HG03103 (cell line): Measurements from ENCODE around the gene KDM6A.
"Not testable (repeated sequence)": the region's sequence is repeated elsewhere in the genome, so short reads cannot be mapped to it uniquely, and the experiment has no call there.

Source experiments
- ATAC-seq: cut with Tn5 transposase; IDR thresholded peaks from one replicate; pipeline ENCODE4 v1.9.1; 2021; ENCODE audit warnings: low read depth; ENCODE audit not compliant: unreplicated experiment

The KDM6A gene

DNA sequence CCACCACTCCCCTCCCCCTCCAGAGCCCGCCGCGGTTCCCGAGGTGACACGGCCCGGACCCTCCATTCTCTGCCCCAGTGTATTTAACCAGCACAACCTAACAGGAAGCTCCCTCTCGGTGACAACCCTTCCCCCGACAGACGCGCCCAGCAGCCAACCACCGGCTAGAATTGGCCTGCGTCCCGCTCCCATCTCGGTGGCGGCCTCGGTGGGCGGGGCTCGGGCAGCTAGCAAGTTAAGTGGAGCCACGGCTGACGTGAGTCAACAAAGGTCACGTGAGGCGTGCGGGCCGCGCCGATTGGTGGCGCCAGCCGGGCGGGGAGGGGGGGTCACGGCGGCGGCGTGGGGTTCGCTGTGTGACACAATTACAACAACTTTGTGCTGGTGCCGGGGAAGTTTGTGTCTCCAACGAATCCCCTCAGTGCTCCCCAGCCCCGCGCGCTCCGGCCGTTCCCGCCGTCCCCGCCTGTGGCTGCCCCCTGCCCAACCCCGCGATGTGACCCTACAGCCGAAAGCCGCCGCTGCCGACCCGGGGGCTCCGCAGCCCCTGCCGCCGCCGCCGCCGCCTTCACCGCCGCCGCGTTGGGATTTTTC, at the start of gene KDM6A:
TSS of gene KDM6A (plus strand) at position 368 of the 594 bp plus-strand sequence. CDS start 364 bp downstream, outside the sequence.
- ATAC-seq = peak; percentile 90

DNA sequence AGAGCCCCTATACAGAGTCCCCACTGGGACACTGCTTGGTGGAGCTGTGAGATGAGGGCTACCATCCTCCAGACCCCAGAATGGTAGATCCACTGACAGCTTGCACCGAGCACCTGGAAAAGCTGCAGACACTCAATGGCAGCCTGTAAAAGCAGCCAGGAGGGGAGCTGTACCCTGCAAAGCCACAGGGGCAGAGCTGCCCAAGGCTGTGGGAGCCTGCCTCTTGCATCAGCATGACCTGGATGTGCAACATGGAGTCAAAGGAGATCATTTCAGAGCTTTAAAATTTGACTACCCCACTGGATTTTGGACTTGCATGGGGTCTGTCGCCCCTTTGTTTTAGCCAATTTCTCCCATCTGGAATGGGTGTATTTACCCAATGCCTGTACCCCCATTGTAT, 49.8 kb upstream of the KDM6A start:
- not testable (repeated sequence) for ATAC-seq

DNA sequence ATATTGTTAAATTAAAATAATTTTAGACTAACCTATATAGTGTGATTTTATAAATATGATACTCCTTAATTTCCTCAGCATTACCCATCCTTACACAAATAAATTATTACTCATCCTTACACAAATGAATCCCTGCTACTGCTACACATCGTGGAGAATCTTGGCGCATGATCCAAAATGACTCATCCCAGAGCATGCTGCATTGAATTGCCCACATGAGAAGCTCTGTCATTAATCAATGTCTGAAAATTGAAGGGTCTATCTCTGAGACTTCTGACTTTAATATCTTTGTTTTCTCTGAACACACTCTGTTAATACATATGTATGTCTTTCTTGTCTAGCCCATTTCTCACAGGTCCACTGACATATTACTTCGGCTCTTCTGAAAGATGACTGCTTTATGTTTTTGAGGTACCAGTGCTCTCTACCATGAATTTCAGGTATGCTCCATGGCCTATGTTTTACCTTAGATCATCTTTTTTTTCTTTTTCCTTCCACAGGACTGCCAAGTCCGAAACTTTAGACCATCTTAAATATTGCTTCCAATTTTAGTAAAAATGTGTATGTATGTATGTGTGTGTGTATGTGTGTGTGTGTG, 44.9 kb upstream of the KDM6A start:
- ATAC-seq = no peak

DNA sequence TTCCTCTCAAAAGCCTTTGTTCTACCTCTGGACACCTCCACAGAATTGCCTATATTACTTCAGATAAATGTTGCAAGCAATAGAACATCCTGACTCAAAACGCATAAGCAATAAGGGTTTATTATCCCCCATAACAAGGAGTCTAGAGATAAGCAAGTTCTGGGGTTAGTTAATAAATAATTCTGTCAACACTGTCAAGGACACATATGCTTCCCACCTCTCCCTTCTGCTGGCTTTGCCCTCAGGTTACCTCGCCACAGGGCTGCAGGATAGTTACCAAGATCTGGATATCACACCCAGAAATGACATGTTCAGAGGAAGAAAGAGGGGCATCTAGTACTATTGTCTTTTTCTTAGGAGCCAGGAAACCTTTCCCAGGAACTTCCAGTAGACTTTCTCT, 43.2 kb upstream of the KDM6A start:
- ATAC-seq = no peak

DNA sequence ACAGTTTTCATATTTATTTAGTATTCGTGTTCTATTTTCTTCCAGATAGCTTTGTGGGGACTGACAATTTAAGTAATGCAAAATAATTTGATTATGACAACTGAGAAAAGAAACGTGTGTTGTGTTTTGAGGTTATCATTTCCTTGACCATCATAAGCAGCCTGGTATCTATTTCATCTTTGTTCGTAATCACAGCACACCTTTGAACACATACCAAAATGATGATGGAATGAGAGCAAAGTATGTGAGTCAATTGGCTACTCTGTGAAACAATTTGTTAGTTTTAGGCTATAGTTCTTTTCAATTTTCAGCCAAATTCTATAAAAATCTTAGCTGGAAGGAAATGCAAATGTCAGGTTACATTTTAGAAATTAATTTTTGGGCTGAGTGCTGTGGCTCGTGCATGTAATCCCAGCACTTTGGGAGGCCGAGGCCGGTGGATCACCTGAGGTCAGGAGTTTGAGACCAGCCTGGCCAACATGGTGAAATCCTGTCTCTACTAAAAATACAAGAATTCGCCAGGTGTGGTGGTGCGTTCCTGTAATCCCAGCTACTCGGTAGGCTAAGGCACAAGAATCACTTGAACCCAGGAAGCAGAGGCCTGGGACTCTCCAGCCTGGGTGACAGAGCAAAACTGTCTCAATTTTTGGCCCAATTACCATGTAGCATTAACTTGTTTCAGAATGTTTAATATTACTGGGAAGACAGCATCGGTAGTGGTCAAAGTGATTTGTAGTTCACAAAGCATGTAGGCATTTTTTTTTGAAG, 30.3 kb upstream of the KDM6A start:
- ATAC-seq = no peak

DNA sequence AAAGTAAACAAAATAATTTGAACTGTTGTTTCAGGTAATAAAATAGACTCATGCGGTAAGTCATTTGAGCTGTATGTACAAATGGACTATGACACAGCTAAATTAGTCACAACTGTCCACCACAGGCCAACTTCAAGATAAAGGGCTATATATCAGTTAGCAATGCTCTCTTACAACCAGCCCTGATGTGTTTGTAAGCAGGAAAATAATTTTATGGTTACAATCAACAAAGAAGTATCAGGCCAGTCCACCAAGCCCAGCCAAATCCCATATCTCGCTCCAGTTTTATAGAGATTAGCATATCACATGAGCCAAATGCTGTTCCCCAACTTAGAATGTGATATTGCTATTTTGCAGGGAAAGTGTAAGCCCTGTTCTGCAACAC, 29.7 kb upstream of the KDM6A start:
- ATAC-seq = no peak

DNA sequence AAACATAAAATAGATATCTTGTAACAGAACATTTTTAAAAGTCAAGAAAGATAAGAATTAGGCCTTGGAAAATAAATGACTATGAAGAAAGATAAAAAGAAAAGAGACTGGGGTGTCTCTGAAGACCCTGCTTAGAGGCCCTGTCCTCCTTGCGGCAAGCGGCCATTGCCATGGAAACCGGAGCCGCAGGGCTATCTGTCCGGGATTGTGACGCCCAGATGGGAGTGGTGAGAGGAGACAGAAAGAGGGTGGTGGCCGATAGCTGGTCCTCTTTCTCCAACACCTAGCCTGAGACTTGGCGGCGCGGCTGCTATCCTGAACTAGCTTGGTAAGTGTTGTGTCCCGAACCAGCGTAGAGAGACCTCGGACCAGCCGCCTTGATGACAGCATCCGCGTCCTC, 29.2 kb upstream of the KDM6A start, which contains the start of gene DUSP21:
TSS of gene DUSP21 (plus strand) at position 269 of the 400 bp plus-strand sequence. CDS start at position 381, 112 bp downstream.
- no peak for ATAC-seq

DNA sequence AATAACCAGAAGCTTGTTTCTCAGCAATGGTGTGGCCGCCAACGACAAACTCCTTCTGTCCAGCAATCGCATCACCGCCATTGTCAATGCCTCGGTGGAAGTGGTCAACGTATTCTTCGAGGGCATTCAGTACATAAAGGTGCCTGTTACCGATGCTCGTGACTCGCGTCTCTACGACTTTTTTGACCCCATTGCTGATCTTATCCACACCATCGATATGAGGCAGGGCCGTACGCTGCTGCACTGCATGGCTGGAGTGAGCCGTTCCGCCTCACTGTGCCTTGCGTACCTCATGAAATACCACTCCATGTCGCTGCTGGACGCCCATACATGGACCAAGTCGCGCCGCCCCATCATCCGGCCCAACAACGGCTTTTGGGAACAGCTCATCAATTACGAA, 28.8 kb upstream of the KDM6A start:
- no peak for ATAC-seq

DNA sequence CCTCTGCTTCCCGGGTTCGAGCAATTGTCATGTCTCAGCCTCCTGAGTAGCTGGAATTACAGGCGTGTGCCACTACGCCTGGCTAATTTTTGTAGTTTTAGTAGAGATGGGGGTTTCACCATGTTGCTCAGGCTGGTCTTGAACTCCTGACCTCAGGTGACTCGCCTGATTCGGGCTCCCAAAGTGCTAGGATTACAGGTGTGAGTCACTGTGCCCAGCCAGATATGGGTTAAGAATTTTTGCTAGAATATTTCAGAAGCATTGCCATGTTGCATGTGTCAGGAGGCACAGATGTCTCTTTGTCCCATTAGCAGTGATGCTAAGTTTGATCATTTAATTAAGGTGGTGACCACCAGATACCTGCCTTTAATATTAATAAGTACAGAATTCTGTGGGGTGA, 22.1 kb upstream of the KDM6A start:
- ATAC-seq = not testable (repeated sequence)

DNA sequence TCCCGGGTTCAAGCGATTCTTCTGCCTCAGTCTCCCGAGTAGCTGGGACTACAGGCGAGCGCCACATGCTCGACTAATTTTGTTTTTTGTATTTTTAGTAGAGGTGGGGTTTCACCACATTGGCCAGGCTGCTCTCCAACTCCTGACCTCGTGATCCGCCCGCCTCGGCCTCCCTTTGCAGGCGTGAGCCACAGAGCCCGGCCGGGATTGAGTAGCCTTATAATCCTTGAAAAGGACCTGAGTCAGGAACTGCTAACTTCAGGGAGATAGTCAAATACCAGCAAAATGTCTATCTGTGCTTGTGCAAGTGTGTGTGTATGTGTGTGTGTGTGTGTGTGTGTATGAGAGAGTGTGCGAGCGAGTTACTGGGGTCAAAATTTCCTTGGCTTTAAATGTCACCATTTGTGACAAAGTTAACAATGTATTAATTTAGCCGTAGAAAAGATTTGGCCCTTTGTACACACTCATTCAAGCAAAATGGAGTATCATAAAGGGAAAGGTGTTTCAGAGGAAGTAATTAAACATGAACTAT, 1.8 kb upstream of the KDM6A start:
- no peak for ATAC-seq

DNA sequence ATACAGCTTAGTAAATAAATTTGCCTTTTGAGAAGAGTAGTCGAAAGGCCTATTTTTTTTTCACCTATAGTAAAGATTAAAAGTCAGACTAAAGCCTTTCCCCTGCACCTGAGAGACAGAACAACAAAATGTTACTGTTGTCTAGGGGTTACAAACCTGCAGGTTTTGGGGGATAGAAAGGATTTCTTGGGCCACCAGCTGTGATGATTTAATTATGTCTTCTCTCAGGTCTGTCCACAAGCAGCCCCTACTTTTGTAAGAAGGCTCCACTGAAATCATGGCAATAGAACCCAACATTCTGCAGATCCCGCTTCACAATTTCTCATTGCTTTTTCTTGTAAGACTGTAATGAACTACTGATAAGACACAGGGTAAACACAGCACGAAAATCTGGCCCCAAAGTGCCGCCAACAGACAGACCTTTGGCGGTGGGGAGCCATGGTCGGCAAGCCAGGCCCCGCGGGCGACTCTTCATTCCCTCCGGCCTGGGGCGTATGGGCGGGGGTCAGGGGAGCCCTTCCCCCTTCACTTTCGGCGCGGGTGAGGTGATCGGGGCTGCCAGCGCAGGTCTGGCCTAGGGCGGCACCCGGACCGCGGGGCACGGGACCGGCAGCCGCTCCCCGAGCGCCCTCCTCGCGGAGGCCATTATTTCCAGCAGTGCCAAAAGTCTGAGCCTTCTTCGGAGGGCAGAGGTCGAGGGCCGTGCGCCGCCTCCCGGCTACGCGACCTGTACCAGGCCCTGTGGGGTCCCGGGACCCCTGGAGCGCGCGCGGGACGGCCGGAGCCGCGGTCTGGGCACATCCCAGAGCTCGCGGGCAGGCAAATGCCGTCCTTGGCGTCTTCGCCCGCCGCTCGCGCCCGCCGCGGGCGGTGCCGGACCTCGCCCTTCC, 812 bp upstream of the KDM6A start:
- ATAC-seq = peak; percentile 10

DNA sequence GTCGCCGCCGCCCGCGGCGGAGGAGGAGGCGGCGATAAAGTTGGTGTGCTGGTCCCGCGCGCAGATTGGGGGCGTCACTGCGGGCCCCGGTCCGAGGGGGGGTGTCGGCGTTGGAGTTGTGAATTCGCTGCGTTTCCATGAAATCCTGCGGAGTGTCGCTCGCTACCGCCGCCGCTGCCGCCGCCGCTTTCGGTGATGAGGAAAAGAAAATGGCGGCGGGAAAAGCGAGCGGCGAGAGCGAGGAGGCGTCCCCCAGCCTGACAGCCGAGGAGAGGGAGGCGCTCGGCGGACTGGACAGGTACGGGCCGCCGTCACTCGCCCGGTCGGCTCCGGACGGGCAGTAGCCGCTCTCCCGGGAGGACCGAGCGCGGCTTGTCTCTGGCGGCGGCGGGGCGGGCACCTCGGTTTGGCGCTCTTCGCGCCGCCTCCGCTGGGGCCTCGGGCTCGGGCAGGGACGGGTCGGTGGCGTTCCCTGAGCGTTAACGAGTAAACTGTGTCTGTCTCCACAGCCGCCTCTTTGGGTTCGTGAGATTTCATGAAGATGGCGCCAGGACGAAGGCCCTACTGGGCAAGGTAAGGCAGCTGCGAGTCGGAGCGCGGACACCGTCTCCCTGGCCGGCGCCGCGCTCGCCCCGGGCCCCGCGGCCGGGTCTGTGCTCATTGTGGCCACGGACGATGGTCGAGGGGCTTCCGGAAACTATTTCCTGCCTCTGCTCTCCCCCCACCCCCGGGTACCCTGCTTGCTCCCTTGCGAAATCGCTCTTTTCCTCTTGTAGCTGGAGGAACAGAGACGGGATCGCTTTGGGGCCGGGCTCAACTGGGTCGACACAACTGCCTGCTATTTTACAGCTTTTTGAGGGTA, 658 bp downstream of the KDM6A start:
- no peak for ATAC-seq

DNA sequence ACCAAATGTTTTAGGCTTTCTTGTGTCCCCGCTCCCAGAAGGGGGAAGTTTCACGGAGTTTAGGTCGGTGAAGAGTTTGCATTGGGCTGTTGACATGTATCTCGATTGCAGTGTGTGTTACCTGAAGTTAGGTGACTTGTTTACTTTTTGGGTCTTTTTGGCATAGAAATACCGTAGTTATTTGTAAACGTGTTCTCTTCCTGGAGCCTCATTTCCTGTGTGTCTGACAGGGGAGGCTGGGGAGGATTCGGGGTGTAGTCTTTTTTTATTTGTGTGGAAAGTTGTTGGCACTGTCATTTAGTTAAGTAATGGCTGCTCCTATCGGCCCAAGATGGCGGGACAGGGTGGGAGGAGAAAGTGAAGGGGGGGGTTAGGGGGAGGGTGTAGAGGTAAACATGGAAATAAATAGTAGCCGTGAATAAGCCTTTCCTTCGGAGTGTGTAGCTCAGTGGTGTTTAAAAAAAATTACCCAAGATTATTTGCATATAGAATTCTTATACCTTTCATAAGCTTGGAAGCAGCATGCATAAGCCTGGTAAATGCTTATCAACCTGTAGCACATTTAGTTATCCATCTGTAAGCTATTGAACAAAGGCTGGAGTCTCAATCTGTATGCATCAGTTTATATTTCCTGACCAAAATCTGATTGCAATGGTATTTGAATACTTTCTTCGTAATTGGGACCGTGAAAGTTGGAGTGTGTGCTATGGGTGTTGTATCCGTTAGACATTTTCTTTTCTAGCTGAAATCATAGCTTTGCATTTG, 1.6 kb downstream of the KDM6A start:
- ATAC-seq = no peak

DNA sequence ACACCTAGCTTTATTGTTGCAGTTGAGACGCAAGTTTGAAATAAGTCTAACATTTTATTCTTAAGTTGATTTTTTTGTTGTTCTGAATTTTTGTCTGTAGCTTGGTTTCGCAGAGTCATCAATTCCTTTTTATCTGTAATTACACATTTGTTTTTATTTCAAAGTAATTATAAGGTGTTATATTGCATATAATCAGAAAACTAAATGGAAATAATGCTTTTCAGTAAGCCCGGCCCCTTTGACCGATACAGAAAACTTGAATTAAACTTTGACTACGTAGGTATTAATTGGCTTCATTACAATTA, 2.1 kb downstream of the KDM6A start:
- ATAC-seq = no peak

DNA sequence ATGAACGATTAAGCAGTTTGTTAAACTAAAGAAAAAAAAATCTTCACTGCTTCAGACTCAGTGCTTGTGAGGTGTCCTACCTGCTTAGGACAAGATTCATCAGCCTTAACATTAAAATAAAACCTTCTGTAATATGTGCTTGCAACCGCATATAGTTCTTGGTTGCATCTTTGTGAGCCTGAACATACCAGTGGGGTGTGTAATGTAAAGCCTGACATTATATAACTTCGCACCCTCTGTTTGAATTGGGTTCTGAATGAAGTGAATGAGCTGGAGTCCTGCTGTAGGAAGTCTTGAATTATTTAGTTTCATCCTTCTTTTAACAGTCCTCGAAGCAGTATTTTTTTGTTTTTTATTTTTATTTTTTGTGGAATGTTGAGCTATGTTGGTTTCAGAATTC, 3.1 kb downstream of the KDM6A start:
- no peak for ATAC-seq

DNA sequence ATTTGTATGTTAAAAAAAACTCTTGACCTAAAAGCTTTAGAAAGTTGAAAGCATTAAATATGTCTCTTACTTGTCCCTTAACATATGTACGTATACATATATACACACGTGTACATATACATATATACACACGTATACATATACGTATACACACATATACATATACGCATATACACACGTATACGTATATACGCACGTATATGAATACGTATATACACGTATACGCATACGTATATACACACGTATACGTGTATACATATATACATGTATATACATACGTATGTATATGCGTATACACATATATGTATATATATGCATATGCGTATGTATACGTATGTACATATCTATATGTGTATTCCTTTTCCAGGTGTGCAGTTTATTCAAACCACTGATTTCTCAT, 3.8 kb downstream of the KDM6A start:
- ATAC-seq = no peak

DNA sequence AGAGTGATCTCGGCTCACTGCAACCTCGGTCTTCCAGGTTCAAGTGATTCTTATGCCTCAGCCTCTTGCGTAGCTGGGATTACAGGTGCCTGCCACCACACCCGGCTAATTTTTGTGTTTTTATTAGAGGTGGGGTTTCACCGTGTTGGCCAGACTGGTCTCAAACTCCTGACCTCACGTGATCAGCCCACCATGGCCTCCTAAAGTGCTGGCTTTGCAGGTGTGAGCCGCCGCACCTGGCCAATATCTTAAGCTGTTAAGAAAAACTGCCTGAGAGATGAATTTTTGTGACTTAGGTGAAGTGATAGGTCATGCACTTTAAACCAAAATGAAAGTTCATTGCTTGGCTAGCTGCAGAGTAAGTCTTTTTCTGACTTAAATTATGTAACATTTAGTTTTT, 5.8 kb downstream of the KDM6A start:
- ATAC-seq = no peak

DNA sequence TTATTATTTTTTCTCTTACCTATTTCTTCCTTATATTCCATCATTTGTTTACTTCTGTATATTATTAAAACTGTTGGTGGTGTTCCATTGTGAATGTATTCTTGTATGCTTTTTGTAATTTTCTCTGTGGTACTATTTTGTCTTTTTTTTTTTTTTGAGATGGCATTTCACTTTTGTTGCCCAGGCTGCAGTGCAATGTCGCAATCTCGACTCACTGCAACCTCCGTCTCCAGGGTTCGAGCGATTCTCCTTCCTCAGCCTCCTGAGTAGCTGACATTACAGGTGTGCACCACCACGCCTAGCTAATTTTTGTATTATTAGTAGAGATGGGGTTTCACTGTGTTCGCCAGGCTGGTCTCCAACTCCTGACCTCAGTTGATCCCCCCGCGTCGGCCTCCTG, 8.6 kb downstream of the KDM6A start:
- no peak for ATAC-seq

DNA sequence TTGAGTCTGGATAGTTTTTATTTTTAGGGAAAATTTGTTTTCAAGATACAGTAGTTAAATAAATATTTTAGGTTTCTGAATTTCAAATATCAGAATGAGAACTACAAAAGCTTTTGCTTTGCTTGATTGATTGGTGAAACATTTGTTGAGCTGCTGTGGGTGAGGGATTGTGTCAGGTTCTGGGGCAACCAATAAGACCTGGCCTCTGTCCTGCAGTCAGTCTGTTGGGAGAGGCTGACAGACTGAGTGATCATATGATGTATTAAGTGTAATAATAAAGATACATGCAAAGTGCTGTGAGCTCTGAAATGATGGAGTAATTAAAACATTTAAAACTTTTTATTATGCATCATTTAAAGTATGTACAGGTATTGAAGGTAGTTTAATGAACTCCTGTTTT, 9.6 kb downstream of the KDM6A start:
- ATAC-seq = no peak
